ENCODE data around the gene GRN.

Gene GRN

DNA sequence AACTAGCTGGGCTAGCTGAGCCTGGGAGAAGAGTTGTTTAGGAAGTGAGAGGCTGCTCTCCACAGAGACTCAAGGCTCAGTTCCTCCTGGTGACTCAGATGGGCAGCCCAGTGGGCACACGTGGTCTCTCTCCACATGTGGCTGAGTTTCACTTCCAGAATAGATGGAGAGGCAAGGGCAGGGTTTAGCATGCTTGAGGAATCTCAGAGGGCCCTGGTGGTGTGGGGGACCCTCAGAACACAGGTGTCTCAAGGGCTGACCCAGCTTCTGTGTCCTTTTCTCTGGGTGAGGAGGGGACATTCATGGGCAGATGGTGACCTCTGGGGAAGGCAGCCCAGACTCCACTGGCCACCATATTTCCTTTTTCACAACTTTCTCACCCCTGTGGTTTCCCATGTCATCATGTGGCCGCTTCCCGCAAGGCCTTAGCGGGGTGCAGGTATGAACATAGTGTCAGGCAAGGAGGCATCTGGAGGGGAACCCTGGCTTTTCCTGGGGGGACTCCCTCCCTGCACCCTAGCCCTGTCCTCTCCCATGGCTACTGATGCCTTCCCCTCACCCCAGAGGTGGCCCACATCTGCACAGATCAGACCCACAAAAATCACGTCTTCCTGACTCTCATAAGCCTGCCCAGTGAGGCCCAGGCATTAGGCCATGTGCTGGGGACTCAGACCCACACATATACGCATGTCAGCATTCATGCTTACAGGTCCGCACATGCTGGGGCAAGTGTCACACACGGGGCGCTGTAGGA lies 3.3 kb downstream of the GRN start:
- no peak overlapping the region for H3K9ac ChIP-seq (ENCODE audit: insufficient read length)
- H3K9me3 ChIP-seq (ENCODE audit: low read depth, low read length): no peaks in the 10 kb centered on the region
- DNase-seq (ENCODE audit: low read depth, low spot score): no peak
- H3K36me3 ChIP-seq (ENCODE audit: insufficient read depth, low read length): no peaks in the 10 kb centered on the region
- H3K27ac ChIP-seq: no peak overlapping the region
- no peak overlapping the region for H3K4me3 ChIP-seq
- TF ChIP-seq POLR2AphosphoS5 (IDR thresholded peaks at IDR 0.05; ENCODE audit: borderline replicate concordance, low read depth, low read length) (no peak), FOXP2 (optimal IDR thresholded peaks at IDR 0.05; ENCODE audit: control extremely low read depth, extremely low read length, insufficient read depth) (no peak), EZH2 (IDR thresholded peaks at IDR 0.05) (no peak)

DNA sequence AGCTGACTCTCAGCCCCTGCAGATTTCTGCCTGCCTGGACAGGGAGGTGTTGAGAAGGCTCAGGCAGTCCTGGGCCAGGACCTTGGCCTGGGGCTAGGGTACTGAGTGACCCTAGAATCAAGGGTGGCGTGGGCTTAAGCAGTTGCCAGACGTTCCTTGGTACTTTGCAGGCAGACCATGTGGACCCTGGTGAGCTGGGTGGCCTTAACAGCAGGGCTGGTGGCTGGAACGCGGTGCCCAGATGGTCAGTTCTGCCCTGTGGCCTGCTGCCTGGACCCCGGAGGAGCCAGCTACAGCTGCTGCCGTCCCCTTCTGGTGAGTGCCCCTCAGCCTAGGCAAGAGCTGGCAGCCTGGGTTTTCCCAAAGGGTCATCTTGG lies 3.9 kb downstream of the GRN start:
- no peak for TF ChIP-seq EZH2 (IDR thresholded peaks at IDR 0.05)
- TF ChIP-seq POLR2AphosphoS5 (IDR thresholded peaks at IDR 0.05; ENCODE audit: borderline replicate concordance, low read depth, low read length): no peak
- no peak for TF ChIP-seq FOXP2 (optimal IDR thresholded peaks at IDR 0.05; ENCODE audit: control extremely low read depth, extremely low read length, insufficient read depth)
- H3K4me3 ChIP-seq: no peak overlapping the region
- no peak overlapping the region for H3K9ac ChIP-seq (ENCODE audit: insufficient read length)
- no peaks in the 10 kb centered on the region for H3K9me3 ChIP-seq (ENCODE audit: low read depth, low read length)
- H3K36me3 ChIP-seq (ENCODE audit: insufficient read depth, low read length): no peaks in the 10 kb centered on the region
- H3K27ac ChIP-seq: no peak overlapping the region
- no peak for DNase-seq (ENCODE audit: low read depth, low spot score)

DNA sequence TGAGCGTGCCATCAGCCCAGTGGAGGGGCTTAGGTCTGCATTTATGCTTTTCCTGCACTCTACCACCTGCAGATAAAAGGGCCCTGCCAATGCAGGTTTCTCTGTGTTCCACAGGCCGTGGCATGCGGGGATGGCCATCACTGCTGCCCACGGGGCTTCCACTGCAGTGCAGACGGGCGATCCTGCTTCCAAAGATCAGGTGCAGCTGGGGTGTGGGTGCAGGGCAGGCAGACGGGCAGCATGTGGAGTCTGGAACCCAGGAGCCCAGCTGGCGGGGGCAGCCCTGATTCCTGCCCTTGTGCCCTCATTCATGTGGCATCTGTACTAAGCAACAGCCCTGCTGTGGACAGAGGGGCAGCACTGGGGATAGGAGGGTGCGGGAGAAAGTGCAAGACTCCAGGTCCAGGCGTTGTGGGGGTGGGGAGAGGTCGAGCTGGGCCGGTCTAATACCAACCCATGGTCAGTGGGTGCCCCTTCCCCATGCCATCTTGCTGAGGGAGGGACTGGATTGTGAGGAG lies 4.5 kb downstream of the GRN start:
- Histone ChIP-seq H3K27ac (no peak overlapping the region), H3K4me3 (no peak overlapping the region), H3K36me3 (ENCODE audit: insufficient read depth, low read length) (no peaks in the 10 kb centered on the region), H3K9me3 (ENCODE audit: low read depth, low read length) (no peaks in the 10 kb centered on the region), H3K9ac (ENCODE audit: insufficient read length) (no peak overlapping the region)
- DNase-seq (ENCODE audit: low read depth, low spot score): no peak
- no peak for TF ChIP-seq FOXP2 (optimal IDR thresholded peaks at IDR 0.05; ENCODE audit: control extremely low read depth, extremely low read length, insufficient read depth)
- no peak for TF ChIP-seq EZH2 (IDR thresholded peaks at IDR 0.05)
- TF ChIP-seq POLR2AphosphoS5 (IDR thresholded peaks at IDR 0.05; ENCODE audit: borderline replicate concordance, low read depth, low read length): no peak

DNA sequence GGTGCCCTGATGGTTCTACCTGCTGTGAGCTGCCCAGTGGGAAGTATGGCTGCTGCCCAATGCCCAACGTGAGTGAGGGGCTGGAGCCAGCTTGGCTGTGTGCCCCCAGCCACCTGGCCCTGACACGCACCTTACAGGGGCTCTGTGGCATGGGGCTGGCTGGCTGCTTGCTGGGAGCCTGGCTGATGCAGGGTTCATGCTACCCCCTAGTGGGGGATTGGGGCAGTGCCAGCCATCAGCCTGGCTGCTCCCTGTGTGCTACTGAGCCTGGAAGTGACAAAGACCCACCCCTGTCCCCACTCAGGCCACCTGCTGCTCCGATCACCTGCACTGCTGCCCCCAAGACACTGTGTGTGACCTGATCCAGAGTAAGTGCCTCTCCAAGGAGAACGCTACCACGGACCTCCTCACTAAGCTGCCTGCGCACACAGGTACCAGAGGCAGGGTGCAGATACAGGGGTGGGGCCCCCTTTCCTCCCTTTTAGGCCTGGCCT lies 5.7 kb downstream of the GRN start:
- H3K9ac ChIP-seq (ENCODE audit: insufficient read length): no peak overlapping the region
- no peak for TF ChIP-seq FOXP2 (optimal IDR thresholded peaks at IDR 0.05; ENCODE audit: control extremely low read depth, extremely low read length, insufficient read depth)
- TF ChIP-seq POLR2AphosphoS5 (IDR thresholded peaks at IDR 0.05; ENCODE audit: borderline replicate concordance, low read depth, low read length): no peak
- no peak for TF ChIP-seq EZH2 (IDR thresholded peaks at IDR 0.05)
- H3K36me3 ChIP-seq (ENCODE audit: insufficient read depth, low read length): peaks cover 7% of the 10 kb centered on the region; the same call in 1 of the 2 replicates
- no peak for DNase-seq (ENCODE audit: low read depth, low spot score)
- no peak overlapping the region for H3K4me3 ChIP-seq
- no peaks in the 10 kb centered on the region for H3K9me3 ChIP-seq (ENCODE audit: low read depth, low read length)
- H3K27ac ChIP-seq: no peak overlapping the region

DNA sequence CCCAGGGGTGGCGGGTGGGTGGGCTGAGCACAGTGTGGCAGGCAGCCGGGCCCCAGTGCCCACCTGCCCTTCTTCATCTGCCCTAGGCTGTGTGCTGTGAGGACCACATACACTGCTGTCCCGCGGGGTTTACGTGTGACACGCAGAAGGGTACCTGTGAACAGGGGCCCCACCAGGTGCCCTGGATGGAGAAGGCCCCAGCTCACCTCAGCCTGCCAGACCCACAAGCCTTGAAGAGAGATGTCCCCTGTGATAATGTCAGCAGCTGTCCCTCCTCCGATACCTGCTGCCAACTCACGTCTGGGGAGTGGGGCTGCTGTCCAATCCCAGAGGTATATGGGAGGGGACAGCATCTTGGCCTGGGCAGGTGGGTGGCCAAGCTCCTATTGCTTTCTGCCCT lies 6.4 kb downstream of the GRN start:
- Histone ChIP-seq H3K4me3 (no peak overlapping the region), H3K9me3 (ENCODE audit: low read depth, low read length) (no peaks in the 10 kb centered on the region), H3K9ac (ENCODE audit: insufficient read length) (no peak overlapping the region), H3K36me3 (ENCODE audit: insufficient read depth, low read length) (peaks cover 9% of the 10 kb centered on the region; the same call in 1 of the 2 replicates), H3K27ac (no peak overlapping the region)
- DNase-seq (ENCODE audit: low read depth, low spot score): no peak
- TF ChIP-seq EZH2 (IDR thresholded peaks at IDR 0.05): no peak
- no peak for TF ChIP-seq POLR2AphosphoS5 (IDR thresholded peaks at IDR 0.05; ENCODE audit: borderline replicate concordance, low read depth, low read length)
- no peak for TF ChIP-seq FOXP2 (optimal IDR thresholded peaks at IDR 0.05; ENCODE audit: control extremely low read depth, extremely low read length, insufficient read depth)

DNA sequence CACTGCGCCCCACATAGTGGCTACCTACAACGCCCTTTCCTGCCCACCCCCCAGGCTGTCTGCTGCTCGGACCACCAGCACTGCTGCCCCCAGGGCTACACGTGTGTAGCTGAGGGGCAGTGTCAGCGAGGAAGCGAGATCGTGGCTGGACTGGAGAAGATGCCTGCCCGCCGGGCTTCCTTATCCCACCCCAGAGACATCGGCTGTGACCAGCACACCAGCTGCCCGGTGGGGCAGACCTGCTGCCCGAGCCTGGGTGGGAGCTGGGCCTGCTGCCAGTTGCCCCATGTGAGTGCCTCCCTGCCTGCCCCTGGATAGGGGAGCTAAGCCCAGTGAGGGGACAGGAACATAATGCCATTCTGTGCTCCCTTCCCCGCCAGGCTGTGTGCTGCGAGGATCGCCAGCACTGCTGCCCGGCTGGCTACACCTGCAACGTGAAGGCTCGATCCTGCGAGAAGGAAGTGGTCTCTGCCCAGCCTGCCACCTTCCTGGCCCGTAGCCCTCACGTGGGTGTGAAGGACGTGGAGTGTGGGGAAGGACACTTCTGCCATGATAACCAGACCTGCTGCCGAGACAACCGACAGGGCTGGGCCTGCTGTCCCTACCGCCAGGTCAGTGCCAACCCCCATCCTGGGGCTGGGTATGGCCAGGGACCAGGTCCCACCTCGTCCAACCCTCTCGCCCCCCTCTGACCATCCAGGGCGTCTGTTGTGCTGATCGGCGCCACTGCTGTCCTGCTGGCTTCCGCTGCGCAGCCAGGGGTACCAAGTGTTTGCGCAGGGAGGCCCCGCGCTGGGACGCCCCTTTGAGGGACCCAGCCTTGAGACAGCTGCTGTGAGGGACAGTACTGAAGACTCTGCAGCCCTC lies 7.1 kb downstream of the GRN start:
- DNase-seq (ENCODE audit: low read depth, low spot score): no peak
- no peak overlapping the region for H3K9ac ChIP-seq (ENCODE audit: insufficient read length)
- H3K36me3 ChIP-seq (ENCODE audit: insufficient read depth, low read length): peaks cover 9% of the 10 kb centered on the region; the same call in 1 of the 2 replicates
- no peak overlapping the region for H3K4me3 ChIP-seq
- no peak for TF ChIP-seq FOXP2 (optimal IDR thresholded peaks at IDR 0.05; ENCODE audit: control extremely low read depth, extremely low read length, insufficient read depth)
- TF ChIP-seq EZH2 (IDR thresholded peaks at IDR 0.05): no peak
- TF ChIP-seq POLR2AphosphoS5 (IDR thresholded peaks at IDR 0.05; ENCODE audit: borderline replicate concordance, low read depth, low read length): no peak
- H3K9me3 ChIP-seq (ENCODE audit: low read depth, low read length): no peaks in the 10 kb centered on the region
- H3K27ac ChIP-seq: no peak overlapping the region

DNA sequence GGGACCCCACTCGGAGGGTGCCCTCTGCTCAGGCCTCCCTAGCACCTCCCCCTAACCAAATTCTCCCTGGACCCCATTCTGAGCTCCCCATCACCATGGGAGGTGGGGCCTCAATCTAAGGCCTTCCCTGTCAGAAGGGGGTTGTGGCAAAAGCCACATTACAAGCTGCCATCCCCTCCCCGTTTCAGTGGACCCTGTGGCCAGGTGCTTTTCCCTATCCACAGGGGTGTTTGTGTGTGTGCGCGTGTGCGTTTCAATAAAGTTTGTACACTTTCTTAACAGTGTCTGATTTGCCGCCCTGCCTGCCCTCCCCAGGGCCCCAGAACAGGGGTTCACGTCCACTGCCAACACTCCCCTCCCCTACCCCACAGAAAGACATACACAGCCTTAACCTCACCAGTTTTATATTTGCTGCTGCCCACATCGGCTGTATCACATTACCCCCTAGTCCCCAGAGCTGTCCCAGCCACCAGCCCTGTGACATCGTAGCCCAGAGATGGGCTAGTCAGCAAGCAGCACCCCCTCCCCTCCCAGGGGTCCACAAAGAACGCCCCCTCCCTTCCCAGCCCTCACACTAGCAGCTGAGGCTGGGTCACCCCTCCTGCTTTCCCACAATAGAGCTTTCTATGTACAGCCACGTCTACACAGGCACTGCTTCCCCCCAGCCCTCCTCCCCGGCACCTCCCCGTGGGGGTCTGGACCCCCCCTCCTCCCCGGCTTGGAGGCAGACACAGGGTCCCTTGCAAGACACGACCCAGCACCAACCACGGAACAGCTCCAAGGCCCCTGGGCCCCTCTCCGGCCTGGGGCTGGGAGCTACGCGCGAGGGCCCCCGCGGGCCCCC lies 7.9 kb downstream of the GRN start:
- H3K36me3 ChIP-seq (ENCODE audit: insufficient read depth, low read length): peaks cover 9% of the 10 kb centered on the region; the same call in 1 of the 2 replicates
- no peaks in the 10 kb centered on the region for H3K9me3 ChIP-seq (ENCODE audit: low read depth, low read length)
- no peak overlapping the region for H3K4me3 ChIP-seq
- no peak for TF ChIP-seq FOXP2 (optimal IDR thresholded peaks at IDR 0.05; ENCODE audit: control extremely low read depth, extremely low read length, insufficient read depth)
- TF ChIP-seq EZH2 (IDR thresholded peaks at IDR 0.05): no peak
- 0 out of 2 replicates have a peak, but pooled peaks have one; percentile 34 for TF ChIP-seq POLR2AphosphoS5 (IDR thresholded peaks at IDR 0.05; ENCODE audit: borderline replicate concordance, low read depth, low read length)
- H3K27ac ChIP-seq: no peak overlapping the region
- DNase-seq (ENCODE audit: low read depth, low spot score): no peak
- no peak overlapping the region for H3K9ac ChIP-seq (ENCODE audit: insufficient read length)

Measured in SK-N-MC (cell line).